HG03025 (cell line): ENCODE measurements around the gene CDC16.

Source experiments
- ATAC-seq: cut with Tn5 transposase; IDR thresholded peaks from one replicate; pipeline ENCODE4 v1.9.1; 2021; ENCODE audit warnings: mild to moderate bottlenecking, moderate library complexity; ENCODE audit not compliant: unreplicated experiment, low FRiP score

The CDC16 gene

GRCh38 chr13:114296448-114296847 is 61.8 kb downstream of the CDC16 start:
- ATAC-seq, result no peak

GRCh38 chr13:114296902-114297301 is 62.2 kb downstream of the CDC16 start:
- ATAC-seq, result no peak

DNA sequence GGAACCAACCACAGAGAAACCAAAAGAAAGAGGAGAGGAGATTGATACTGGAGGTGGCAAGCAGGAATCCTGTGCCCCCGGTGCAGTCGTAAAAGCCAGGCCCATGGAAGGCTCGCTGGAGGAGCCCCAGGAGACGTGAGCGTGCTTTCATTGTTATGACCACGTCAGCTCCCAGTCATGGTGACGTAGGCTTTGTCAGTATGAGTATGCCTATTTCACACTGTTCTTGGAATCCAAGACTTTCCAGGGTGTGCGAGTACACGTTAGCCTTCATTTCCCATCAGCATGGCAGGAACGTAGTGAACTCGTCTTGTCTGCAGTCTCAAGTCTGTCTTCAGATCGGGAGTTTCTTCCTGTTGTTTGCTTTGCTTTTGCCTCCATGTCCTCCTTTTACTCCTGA is 64.2 kb downstream of the CDC16 start:
- no peak for ATAC-seq

DNA sequence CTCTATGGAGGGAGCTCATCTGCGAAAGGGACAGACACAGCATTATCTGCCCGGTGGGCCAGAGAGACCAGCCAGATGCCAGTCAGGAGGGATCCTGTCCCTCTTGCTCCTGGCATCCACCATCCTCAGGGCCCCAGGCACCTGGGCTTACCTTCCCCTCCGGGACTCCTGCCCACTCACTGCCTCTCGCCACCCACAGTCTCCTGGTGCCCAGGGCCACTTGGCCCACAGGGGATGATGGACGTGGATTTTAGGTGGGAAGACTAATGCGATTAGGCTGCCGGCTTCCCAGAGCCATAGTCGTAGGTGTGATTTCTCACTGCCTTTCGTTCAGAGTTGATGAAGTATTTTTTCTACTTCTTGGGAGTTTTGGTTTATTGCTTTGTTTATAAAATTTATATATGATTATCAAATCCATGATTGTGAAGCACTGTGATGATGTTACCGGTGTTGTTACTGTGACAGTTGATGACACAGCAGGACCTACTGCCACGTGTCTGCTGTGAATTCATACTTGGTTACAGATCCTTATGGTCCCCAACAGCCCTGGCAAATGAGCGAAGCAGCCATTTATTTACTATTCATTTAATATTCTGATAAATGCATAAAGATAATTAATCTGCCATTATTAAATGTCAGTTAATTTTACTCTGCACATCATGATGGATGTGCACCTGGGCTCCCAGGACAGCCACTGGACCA is 65.1 kb downstream of the CDC16 start:
- no peak for ATAC-seq

DNA sequence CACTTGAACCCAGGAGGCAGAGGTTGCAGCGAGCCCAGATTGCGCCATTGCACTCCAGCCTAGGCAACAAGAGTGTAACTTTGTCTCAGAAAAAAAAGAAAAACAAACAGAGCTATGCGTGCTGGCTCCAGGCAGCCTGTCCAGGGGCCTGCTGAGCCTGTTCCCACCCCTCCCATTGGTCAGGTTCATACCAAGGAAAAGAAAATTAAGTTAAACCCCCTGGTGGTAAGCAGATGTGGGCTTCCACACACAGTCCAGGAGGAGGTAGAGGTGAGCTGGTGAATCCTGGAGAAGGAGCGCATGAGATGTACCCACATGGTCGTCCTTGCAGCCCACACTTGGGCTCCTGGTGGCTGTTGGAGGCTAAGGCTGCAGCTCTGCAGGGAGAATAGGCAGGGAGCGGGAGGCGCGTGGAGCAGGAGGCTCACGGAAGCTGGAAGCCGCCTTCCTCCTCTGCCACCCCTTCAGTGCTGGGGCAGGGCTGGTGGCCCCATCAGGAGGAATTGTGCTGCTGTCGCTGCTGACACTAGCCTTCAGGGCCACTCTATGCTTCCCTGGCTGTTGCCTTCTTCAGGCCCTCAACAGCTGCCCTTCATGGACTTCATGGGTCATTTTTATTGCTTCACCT is 69.1 kb downstream of the CDC16 start:
- ATAC-seq, result no peak

GRCh38 chr13:114304346-114305034 is 69.8 kb downstream of the CDC16 start:
- no peak for ATAC-seq

DNA sequence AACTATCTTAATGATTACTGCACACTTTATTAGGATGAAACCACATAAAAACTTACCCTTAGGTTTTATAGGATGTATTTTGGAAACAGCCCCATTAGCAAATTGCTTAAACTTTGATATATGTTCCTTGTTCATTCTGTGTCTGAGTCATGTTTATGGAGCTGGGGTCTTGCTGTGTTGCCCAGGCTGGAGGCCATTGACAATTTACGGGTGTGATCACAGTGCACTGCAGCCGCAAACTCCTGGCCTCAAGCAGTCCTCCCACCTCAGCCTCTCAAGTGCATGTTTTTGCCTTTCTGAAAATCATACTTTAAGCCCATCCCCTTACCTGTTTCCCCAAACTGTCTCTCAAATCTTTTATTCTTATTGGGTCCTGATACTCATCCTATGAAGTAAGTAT is 74.4 kb downstream of the CDC16 start:
- ATAC-seq, result no peak

DNA sequence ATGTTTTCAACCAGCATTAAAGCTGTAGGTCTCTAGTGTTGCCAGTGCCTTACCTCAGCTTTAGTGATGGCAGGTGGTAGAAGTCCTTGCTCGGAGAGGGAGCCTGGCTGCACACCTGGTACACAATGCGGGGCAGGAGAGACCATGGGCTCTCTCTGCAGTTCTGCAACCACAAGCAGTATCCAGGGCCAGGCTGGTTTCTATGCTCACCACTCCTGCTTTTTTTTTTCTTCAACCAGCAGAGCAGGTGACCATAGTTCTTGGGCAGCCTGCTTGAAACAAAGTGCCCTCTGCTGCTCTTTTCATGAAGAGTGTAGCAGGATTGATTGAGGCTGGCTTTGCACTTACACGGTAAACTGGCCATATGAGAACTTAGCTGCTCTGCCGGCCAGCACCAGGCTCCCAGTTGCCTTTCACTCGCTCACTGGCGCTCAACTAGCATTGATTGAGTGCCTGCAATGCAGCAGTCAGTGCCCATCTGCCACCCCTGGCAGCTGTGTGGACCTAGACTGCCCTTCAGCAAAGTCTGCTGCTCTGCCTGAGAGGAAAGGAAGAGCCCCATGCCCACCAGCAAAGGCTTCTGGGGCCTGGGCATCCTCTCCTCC is 75.2 kb downstream of the CDC16 start:
- no peak for ATAC-seq

- ATAC-seq, result no peak
Measured at GRCh38 chr13:114310956-114311355, 76.3 kb downstream of the CDC16 start.

GRCh38 chr13:114311387-114311786 is 76.7 kb downstream of the CDC16 start:
- ATAC-seq, result no peak

DNA sequence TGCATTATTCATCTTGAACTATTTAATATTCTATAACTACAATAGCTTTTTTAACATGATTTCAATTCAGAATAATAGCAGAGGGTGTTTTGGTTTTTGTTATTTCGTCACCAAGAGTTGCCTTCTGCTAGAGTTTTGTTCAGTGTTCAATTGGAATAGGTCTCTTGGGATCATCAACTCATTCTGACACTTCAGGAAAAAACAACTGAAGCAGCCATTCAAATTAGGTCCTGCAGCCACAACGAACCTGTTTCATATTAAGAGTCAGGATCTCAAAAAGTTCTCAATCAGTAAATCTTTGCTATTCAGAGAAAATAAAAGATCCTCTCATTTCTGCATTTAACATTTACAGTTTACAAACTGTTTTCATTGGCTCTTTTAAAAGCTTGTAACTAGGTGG is 77.2 kb downstream of the CDC16 start:
- ATAC-seq, result no peak

DNA sequence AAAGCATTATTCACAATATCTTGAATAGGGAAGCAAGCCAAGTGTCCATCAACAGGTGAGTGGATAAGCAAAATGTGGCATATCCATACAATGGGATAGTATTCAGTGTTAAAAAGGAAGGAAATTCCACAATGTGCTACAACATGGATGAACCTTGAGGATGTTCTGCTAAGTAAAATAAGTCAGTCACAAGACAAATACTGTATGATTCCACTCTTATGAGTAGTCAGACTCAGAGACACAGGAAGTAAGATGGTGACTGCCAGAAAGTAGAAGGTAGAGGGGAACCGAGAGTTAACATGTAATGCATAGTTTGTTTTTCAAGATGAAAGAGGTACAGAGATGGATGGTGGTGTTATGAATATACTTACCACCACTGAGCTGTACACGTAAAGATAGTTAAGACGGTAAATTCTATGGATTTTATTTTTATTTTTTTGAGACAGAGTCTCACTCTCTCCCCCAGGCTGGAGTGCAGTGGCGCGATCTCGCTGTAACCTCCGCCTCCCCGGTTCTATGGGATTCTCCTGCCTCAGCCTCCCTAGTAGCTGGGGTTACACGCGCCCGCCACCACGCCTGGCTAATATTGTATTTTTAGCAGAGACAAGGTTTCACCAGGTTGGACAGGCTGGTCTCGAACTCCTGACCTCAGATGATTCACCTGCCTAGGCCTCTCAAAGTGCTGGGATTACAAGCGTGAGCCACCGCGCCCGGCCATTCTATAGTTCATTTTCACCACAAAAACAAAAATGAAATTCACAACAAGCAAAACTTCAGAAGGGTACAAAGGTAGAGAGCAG is 78.6 kb downstream of the CDC16 start:
- no peak for ATAC-seq

- peak; percentile 82 for ATAC-seq
Measured at GRCh38 chr13:114314074-114314912, 79.6 kb downstream of the CDC16 start, which contains the start of gene CHAMP1. CHAMP1 (plus strand) TSS chr13:114314503; CDS start chr13:114323843, 9,340 bp downstream.

- no peak for ATAC-seq
Measured at GRCh38 chr13:114315074-114315785, 80.5 kb downstream of the CDC16 start.

DNA sequence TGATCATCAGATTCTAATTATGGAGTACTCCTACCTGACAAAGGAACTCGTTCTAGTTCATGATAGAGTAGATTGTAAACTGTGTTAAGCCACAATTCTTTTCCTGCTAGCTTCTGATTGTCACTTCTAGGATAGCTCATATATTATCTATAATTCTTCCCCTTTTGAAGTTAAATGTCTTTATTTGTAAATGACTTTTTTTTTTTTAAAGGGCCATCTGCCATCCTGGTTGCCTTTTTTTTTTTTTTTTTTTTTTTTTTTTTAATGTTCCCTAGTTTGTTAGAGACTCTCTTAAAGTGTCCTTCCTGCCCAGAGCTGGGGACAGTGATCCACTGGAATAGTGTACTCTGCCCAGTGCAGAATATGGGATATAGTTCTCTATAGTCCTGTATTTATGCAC is 83.9 kb downstream of the CDC16 start:
- ATAC-seq, result no peak

DNA sequence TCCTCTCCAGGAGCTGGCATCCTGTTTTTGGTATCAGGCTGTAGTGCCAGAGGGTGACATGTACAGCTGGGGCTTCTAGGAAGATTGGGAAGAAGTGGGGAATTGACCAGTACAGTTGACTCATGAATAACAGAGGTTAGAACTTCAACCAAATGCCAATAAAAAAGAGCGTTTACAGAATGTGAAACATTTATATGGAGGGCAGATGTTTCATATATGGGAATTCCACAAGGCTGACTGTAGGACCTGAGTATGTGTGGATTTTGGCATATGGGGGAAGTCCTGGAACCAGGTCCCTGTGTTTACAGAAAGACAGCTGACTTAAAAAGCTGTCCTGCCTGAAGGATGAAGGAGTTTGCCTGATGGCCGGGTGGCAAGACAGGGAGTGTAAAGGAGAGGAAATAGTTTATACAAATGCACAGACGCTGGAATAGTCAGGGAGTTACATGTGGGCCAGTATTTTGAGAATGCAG is 84.8 kb downstream of the CDC16 start:
- no peak for ATAC-seq

DNA sequence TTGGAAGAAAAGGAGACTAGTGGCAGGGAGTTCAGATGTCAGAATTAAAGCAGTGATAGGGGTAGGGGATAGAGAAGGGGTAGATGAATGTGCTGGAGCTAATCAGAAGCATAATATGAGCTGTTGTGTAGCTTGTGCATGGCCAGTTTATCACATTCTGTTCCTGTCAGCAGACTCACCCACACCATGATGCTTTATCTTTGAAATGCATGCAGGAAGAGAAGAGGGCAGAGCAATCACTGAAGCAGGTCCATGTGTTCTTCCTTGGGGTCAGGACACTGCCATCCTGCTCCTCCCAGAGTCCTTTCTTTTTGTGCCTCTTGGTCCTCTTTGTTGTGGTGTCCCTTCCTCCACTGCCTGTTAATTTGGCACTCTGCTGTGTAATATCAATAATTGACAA is 85.4 kb downstream of the CDC16 start:
- ATAC-seq, result no peak

- no peak for ATAC-seq
Measured at GRCh38 chr13:114321256-114321655, 86.6 kb downstream of the CDC16 start.
